ENCODE measurements around the gene ASH1L.
"Not testable (repeated sequence)": the region's sequence is repeated elsewhere in the genome, so short reads cannot be mapped to it uniquely, and the experiment has no call there.

Gene ASH1L

GRCh38 chr1:155570593-155570990, 8.0 kb upstream of the ASH1L start:
- TF ChIP-seq, protein P1, sequence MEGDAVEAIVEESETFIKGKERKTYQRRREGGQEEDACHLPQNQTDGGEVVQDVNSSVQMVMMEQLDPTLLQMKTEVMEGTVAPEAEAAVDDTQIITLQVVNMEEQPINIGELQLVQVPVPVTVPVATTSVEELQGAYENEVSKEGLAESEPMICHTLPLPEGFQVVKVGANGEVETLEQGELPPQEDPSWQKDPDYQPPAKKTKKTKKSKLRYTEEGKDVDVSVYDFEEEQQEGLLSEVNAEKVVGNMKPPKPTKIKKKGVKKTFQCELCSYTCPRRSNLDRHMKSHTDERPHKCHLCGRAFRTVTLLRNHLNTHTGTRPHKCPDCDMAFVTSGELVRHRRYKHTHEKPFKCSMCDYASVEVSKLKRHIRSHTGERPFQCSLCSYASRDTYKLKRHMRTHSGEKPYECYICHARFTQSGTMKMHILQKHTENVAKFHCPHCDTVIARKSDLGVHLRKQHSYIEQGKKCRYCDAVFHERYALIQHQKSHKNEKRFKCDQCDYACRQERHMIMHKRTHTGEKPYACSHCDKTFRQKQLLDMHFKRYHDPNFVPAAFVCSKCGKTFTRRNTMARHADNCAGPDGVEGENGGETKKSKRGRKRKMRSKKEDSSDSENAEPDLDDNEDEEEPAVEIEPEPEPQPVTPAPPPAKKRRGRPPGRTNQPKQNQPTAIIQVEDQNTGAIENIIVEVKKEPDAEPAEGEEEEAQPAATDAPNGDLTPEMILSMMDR (IDR thresholded peaks at IDR 0.05; ENCODE audit: control insufficient read depth, extremely low read depth, insufficient read depth) = no peak
- H3K4me3 ChIP-seq (ENCODE audit: low read depth, low read length) = no peak overlapping the region
- DNase-seq (ENCODE audit: low read depth) = no peak

DNA sequence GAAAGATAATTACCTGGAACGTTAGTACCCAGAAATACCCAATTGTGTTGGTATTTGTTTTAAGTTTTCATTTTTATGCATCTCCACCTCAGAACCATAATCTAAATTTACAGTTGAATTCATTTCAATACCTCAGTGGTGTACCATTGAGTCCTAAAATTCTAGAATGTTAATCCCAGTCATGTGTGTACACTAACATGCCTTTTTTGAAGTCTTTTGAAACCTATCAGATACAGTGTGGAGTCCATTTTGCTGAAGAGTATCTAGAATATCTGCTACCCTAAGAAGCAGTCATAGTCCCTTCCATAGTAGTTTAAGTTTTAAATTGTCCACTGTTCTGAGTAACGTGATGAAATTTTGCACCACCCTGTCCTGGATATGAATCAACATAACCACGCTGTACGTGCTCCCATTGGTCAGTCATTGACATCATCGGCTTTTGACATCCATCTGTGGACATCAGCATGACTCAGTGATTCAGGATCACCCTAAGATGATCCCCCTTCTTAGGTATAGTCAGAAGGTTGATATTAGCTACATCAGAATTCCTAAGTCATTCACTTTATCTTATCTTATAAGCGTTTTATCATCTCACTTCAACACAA, 7.5 kb upstream of the ASH1L start:
- DNase-seq (ENCODE audit: low read depth) = no peak
- TF ChIP-seq, protein P1 (IDR thresholded peaks at IDR 0.05; ENCODE audit: control insufficient read depth, extremely low read depth, insufficient read depth) = no peak
- H3K4me3 ChIP-seq (ENCODE audit: low read depth, low read length) = no peak overlapping the region

DNA sequence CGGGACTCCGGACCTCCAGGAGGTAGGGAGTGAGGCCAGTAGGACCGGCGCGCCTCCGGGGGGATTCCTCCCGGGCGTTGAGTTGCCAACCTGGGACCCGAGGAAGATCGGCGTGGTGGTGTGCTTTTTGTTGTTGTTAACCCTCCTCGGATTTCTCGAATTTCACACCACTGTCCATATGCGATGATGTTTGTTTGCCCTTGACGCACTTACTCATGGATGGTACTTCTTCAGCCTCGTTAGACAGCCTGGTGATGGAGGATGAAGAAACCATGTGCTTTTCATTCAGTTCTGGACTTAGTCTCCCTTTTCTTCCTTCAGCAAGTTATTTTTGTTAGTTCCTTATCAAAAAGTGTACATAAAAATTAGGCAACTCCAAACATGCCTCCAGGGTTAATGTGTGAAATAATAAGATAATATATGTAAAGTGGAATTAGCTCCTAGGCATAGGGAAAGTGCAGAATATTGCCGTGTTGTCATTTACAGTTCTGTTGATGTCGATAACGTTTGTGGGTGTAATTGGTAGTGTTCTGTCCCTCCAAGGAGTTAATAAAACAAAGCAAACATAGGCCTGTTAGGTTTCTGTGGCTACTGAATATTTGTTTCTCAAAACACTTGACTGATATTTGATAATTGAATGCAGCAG, 897 bp upstream of the ASH1L start:
- peak overlapping the region; percentile 89 for H3K4me3 ChIP-seq (ENCODE audit: low read depth, low read length)
- not testable (repeated sequence) for DNase-seq (ENCODE audit: low read depth)

- peak overlapping the region; percentile 89 for H3K4me3 ChIP-seq (ENCODE audit: low read depth, low read length)
- not testable (repeated sequence) for DNase-seq (ENCODE audit: low read depth)
These were observed 623 bp downstream of the ASH1L start for GRCh38 chr1:155561779-155562580.

GRCh38 chr1:155555915-155556314, 6.7 kb downstream of the ASH1L start:
- H3K4me3 ChIP-seq (ENCODE audit: low read depth, low read length) = no peak overlapping the region
- no peak for DNase-seq (ENCODE audit: low read depth)
- TF ChIP-seq, protein P1 (IDR thresholded peaks at IDR 0.05; ENCODE audit: control insufficient read depth, extremely low read depth, insufficient read depth) = no peak

DNA sequence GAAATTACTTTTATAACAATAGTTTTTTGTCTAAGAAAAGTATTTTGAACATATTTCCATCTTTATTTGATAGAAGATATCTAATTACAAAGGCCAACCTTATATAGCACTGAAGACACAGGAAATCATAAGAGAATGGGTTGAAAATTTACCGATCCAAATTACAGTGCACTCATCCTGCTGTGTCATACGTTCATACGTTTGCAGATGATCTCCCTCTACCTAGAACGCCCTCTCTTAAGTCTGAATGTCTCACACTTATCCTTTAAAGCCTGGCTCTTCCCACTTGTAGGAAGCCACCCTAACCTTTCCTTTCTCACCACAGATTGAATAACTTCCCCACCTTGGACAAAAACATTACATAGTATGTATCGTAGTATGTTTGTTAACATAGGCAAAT, 9.3 kb downstream of the ASH1L start:
- no peak overlapping the region for H3K4me3 ChIP-seq (ENCODE audit: low read depth, low read length)
- no peak for DNase-seq (ENCODE audit: low read depth)
- TF ChIP-seq, protein P1 (IDR thresholded peaks at IDR 0.05; ENCODE audit: control insufficient read depth, extremely low read depth, insufficient read depth) = no peak

- TF ChIP-seq, protein P1 (IDR thresholded peaks at IDR 0.05; ENCODE audit: control insufficient read depth, extremely low read depth, insufficient read depth) = no peak
- no peak for DNase-seq (ENCODE audit: low read depth)
- no peak overlapping the region for H3K4me3 ChIP-seq (ENCODE audit: low read depth, low read length)
These were observed 13.9 kb downstream of the ASH1L start for GRCh38 chr1:155548706-155549105.

Data from LNCaP clone FGC (cell line).